Neutrophil (primary cell): ENCODE measurements around the gene DMKN.

Experiments used
- H3K27ac ChIP-seq: fragments of 200-600 bp; sonication (generic); 2 replicates; pipeline ENCODE4 v1.5.1; 2016; ENCODE audit warnings: mild to moderate bottlenecking, moderate library complexity
- H3K27me3 ChIP-seq: fragments of 200-600 bp; sonication (generic); 2 replicates; pipeline ENCODE4 v1.6.0; 2016; ENCODE audit warnings: mild to moderate bottlenecking
- H3K36me3 ChIP-seq: fragments of 200-600 bp; sonication (generic); 2 replicates; pipeline ENCODE4 v1.5.1; 2017
- H3K4me1 ChIP-seq, 2 experiments: fragments of 200-600 bp in 1 of 2; sonication (generic) in 1 of 2; 1 replicate in 1 of 2; 2 replicates in 1 of 2; pipeline versions ENCODE4 v1.5.1 to v1.6.1; 2013 to 2016; ENCODE audit warnings: low read depth in 1 of 2, low read length in 1 of 2, mild to moderate bottlenecking in 1 of 2, moderate library complexity in 1 of 2; ENCODE audit not compliant: control insufficient read depth in 1 of 2, insufficient read depth in 1 of 2
- H3K4me3 ChIP-seq, 2 experiments: fragments of 200-600 bp in 1 of 2; sonication (generic) in 1 of 2; 1 replicate in 1 of 2; 2 replicates in 1 of 2; pipeline ENCODE4 v1.5.1; 2013 to 2016; ENCODE audit warnings: low read depth in 1 of 2, low read length in 1 of 2, mild to moderate bottlenecking in 1 of 2, moderate library complexity in 1 of 2
- H3K9me3 ChIP-seq: fragments of 200-600 bp; sonication (generic); 2 replicates; pipeline ENCODE4 v1.5.1; 2016
- CTCF ChIP-seq: fragments of 200-600 bp; sonication (generic); IDR thresholded peaks from 2 replicates; pipeline ENCODE4 v1.5.1; 2016; ENCODE audit warnings: antibody characterized with exemption

Gene DMKN

GRCh38 chr19:35556846-35557538 lies 43.5 kb upstream of the DMKN start:
- Histone ChIP-seq H3K4me1 (peaks cover 5 to 10% of the 10 kb centered on the region in 2 experiments), H3K27me3 (peaks cover 69% of the 10 kb centered on the region), H3K27ac (no peak overlapping the region), H3K4me3 (no peak overlapping the region), H3K36me3 (no peaks in the 10 kb centered on the region), H3K9me3 (no peaks in the 10 kb centered on the region)
- TF ChIP-seq CTCF: no peak

- Histone ChIP-seq H3K4me3 (no peak overlapping the region), H3K36me3 (no peaks in the 10 kb centered on the region), H3K27ac (no peak overlapping the region), H3K9me3 (no peaks in the 10 kb centered on the region), H3K4me1 (peaks cover 5 to 10% of the 10 kb centered on the region in 2 experiments), H3K27me3 (peaks cover 66% of the 10 kb centered on the region)
- no peak for TF ChIP-seq CTCF
These were observed 42.7 kb upstream of the DMKN start for GRCh38 chr19:35556025-35556590.

- TF ChIP-seq CTCF: no peak
- H3K9me3 ChIP-seq: no peaks in the 10 kb centered on the region
- H3K27ac ChIP-seq: no peak overlapping the region
- H3K4me1 ChIP-seq: peaks cover 5 to 10% of the 10 kb centered on the region in 2 experiments
- no peaks in the 10 kb centered on the region for H3K36me3 ChIP-seq
- H3K27me3 ChIP-seq: peaks cover 59% of the 10 kb centered on the region
- H3K4me3 ChIP-seq: no peak overlapping the region
These were observed 42.0 kb upstream of the DMKN start for GRCh38 chr19:35555301-35556005.

GRCh38 chr19:35554076-35554475 lies 40.6 kb upstream of the DMKN start:
- no peak for TF ChIP-seq CTCF
- Histone ChIP-seq H3K4me1 (peaks cover 5 to 10% of the 10 kb centered on the region in 2 experiments), H3K27me3 (peaks cover 46% of the 10 kb centered on the region)

GRCh38 chr19:35553385-35554000 lies 40.0 kb upstream of the DMKN start:
- Histone ChIP-seq H3K9me3 (no peaks in the 10 kb centered on the region), H3K27me3 (peaks cover 40% of the 10 kb centered on the region), H3K36me3 (no peaks in the 10 kb centered on the region), H3K27ac (no peak overlapping the region), H3K4me1 (peaks cover 5 to 10% of the 10 kb centered on the region in 2 experiments), H3K4me3 (no peak overlapping the region)
- TF ChIP-seq CTCF: no peak

More at GRCh38 chr19:35554076-35554475, 40.6 kb upstream of the DMKN start:
- Histone ChIP-seq H3K9me3 (no peaks in the 10 kb centered on the region), H3K27ac (no peak overlapping the region), H3K36me3 (no peaks in the 10 kb centered on the region), H3K4me3 (no peak overlapping the region)
